HepG2 (cell line): ENCODE data around the gene MTR. TPM values are rescaled to one million over a fixed set of nuclear protein-coding genes. Genes with fewer than 3 reads are reported as not detected.
A peak's percentile ranks its signal among the peaks of the same experiment; 100 is the strongest.

Experiments
- ATAC-seq: fragments of 200-7000 bp; cut with Tn5 transposase; 3 replicates; pipeline ENCODE4 v1.9.1; 2020; ENCODE audit warnings: mild to moderate bottlenecking, moderate library complexity
- BruUV-seq: library from RNA; stranded (reverse); fragments of 400-500 nt; replicated peaks from 2 replicates; lab custom pipeline; 2021; lab: Mats Ljungman, UMichigan
- CTCF ChIA-PET: fragments of 300-600 bp; formaldehyde crosslinking; extraction: SDS; loops from one replicate; lab custom pipeline; 2021; ENCODE audit warnings: low total read pairs, inconsistent platforms, low intra/inter-chr PET ratio; lab: Yijun Ruan, JAX
- POLR2A ChIA-PET: fragments of 350-600 bp; sonication (Branson Sonifier 250); formaldehyde crosslinking; loops from one replicate; lab custom pipeline; 2020; ENCODE audit warnings: antibody characterized with exemption, inconsistent platforms; lab: Yijun Ruan, JAX
- DNase-seq: peaks from one replicate; pipeline ENCODE4 v3.0.0-alpha.2; 2015; ENCODE audit warnings: low spot score
- FAIRE-seq: peaks from 3 replicates; lab custom pipeline; 2011; peaks lifted over from hg19 to GRCh38; lab: Jason Lieb, UNC
- H2AFZ ChIP-seq: one replicate; pipeline ENCODE4 v1.6.1; 2011; ENCODE audit warnings: low read length, inconsistent platforms
- H3K27ac ChIP-seq: fragments of 300-600 bp; 3 replicates; pipeline ENCODE4 v1.8.0; 2011; ENCODE audit warnings: mixed run types, mild to moderate bottlenecking, mixed read lengths, low read length, inconsistent platforms; ENCODE audit not compliant: insufficient read depth; ENCODE audit errors: extremely low read length
- H3K27me3 ChIP-seq, 2 experiments: fragments of 200-600 bp in 1 of 2; 2 replicates in 1 of 2; 3 replicates in 1 of 2; pipeline versions ENCODE4 v1.6.0 to v1.8.0; 2011; ENCODE audit warnings: low read length in 2 of 2, mild to moderate bottlenecking in 2 of 2, moderate library complexity in 2 of 2, inconsistent platforms in 1 of 2; ENCODE audit not compliant: insufficient read depth in 2 of 2, control insufficient read depth in 1 of 2
- H3K36me3 ChIP-seq, 2 experiments: fragments of 200-600 bp in 1 of 2; replicated peaks in 1 of 2; 2 replicates in 1 of 2; 3 replicates in 1 of 2; pipeline versions ENCODE4 v1.5.1 to v1.8.0; 2011; ENCODE audit warnings: low read length in 2 of 2, inconsistent platforms in 1 of 2; ENCODE audit not compliant: insufficient read depth in 2 of 2, control insufficient read depth in 1 of 2
- H3K4me1 ChIP-seq: 2 replicates; pipeline ENCODE4 v1.5.1; 2012; ENCODE audit warnings: low read length, inconsistent platforms; ENCODE audit not compliant: insufficient read depth
- H3K4me2 ChIP-seq: 2 replicates; pipeline ENCODE4 v1.6.0; 2011; ENCODE audit warnings: low read depth, low read length, inconsistent platforms
- H3K4me3 ChIP-seq, 3 experiments: fragments of 200-600 bp in 1 of 3; sonication (generic), shearing (Covaris generic) in 1 of 3; replicated peaks in 1 of 3; 2 replicates each; pipeline ENCODE4 v1.5.1; 2011 to 2016; ENCODE audit warnings: low read length in 3 of 3, inconsistent platforms in 2 of 3, low read depth in 2 of 3, mild to moderate bottlenecking in 2 of 3, control low read depth in 1 of 3, mixed read lengths in 1 of 3; ENCODE audit not compliant: insufficient read depth in 1 of 3
- H3K79me2 ChIP-seq: one replicate; pipeline ENCODE4 v1.6.1; 2011; ENCODE audit warnings: low read length, inconsistent platforms; ENCODE audit not compliant: insufficient read depth
- H3K9ac ChIP-seq: 2 replicates; pipeline ENCODE4 v1.6.0; 2011; ENCODE audit warnings: mild to moderate bottlenecking, low read depth, low read length, inconsistent platforms; ENCODE audit not compliant: insufficient read depth
- H3K9me3 ChIP-seq: 2 replicates; pipeline ENCODE4 v1.5.1; 2012; ENCODE audit warnings: mild to moderate bottlenecking, low read length
- H4K20me1 ChIP-seq: 2 replicates; pipeline ENCODE4 v1.6.0; 2011; ENCODE audit warnings: inconsistent platforms, mild to moderate bottlenecking, low read length, moderate library complexity; ENCODE audit not compliant: insufficient read depth
- BHLHE40 ChIP-seq: IDR thresholded peaks from 2 replicates; pipeline ENCODE4 v1.6.1; 2011; ENCODE audit warnings: low read length, improper control_type of control experiment
- BORCS8-MEF2B ChIP-seq: sonication (generic); formaldehyde crosslinking; IDR thresholded peaks from 2 replicates; pipeline ENCODE4 v1.8.0; 2022; ENCODE audit warnings: mild to moderate bottlenecking, missing genetic modification reagents
- EZH2 ChIP-seq: conservative IDR thresholded peaks from 2 replicates; pipeline ENCODE4 v1.6.1; 2012; ENCODE audit warnings: mild to moderate bottlenecking, low read depth, low read length, moderate library complexity
- FOXP1 ChIP-seq, 2 experiments: fragments of 450-650 bp in 1 of 2; IDR thresholded peaks; 2 replicates each; pipeline ENCODE4 v1.6.1; 2017 to 2018; ENCODE audit warnings: antibody characterized with exemption in 1 of 2
- KDM3A ChIP-seq: IDR thresholded peaks from 2 replicates; pipeline ENCODE4 v1.6.1; 2018; ENCODE audit warnings: low read depth, missing compliant biosample characterization
- PHF21A ChIP-seq: sonication (generic); formaldehyde crosslinking; IDR thresholded peaks from 2 replicates; pipeline ENCODE4 v1.5.0; 2020; ENCODE audit warnings: mild to moderate bottlenecking, missing genetic modification reagents
- RARA ChIP-seq: IDR thresholded peaks from 2 replicates; pipeline ENCODE4 v1.6.1; 2016; ENCODE audit warnings: missing genetic modification reagents, missing compliant biosample characterization
- RFX3 ChIP-seq: IDR thresholded peaks from 2 replicates; pipeline ENCODE4 v1.6.1; 2016; ENCODE audit warnings: missing biosample characterization, missing genetic modification reagents
- SOX6 ChIP-seq, 2 experiments: fragments of 450-650 bp in 1 of 2; sonication (generic) in 1 of 2; formaldehyde crosslinking in 1 of 2; IDR thresholded peaks; 2 replicates each; pipeline versions ENCODE4 v1.4.0 to v1.6.1; 2017 to 2020; ENCODE audit warnings: antibody characterized with exemption in 1 of 2, mild to moderate bottlenecking in 1 of 2, missing genetic modification reagents in 1 of 2
- TSC22D2 ChIP-seq: sonication (generic); formaldehyde crosslinking; IDR thresholded peaks from 2 replicates; pipeline ENCODE4 v1.5.1; 2020; ENCODE audit warnings: missing genetic modification reagents, mild to moderate bottlenecking, borderline replicate concordance
- XBP1 ChIP-seq: sonication (generic); formaldehyde crosslinking; IDR thresholded peaks from 2 replicates; pipeline ENCODE4 v1.5.0; 2020; ENCODE audit warnings: missing genetic modification reagents
- ZIK1 ChIP-seq: sonication (generic); formaldehyde crosslinking; IDR thresholded peaks from 2 replicates; pipeline ENCODE4 v1.5.0; 2020; ENCODE audit warnings: mild to moderate bottlenecking, low read depth, missing genetic modification reagents, borderline replicate concordance
- ZNF24 ChIP-seq: fragments of 450-650 bp; IDR thresholded peaks from 2 replicates; pipeline ENCODE4 v1.6.1; 2017; ENCODE audit warnings: antibody characterized with exemption, mild to moderate bottlenecking
- ZNF274 ChIP-seq: sonication (generic); formaldehyde crosslinking; IDR thresholded peaks from 2 replicates; pipeline ENCODE4 v1.5.1; 2020; ENCODE audit warnings: mild to moderate bottlenecking, missing genetic modification reagents
- ZNF3 ChIP-seq: IDR thresholded peaks from 2 replicates; pipeline ENCODE4 v1.7.0; 2017; ENCODE audit warnings: inconsistent platforms
- ZNF607 ChIP-seq: sonication (generic); formaldehyde crosslinking; IDR thresholded peaks from 2 replicates; pipeline ENCODE4 v1.5.1; 2020; ENCODE audit warnings: missing genetic modification reagents, mild to moderate bottlenecking, borderline replicate concordance
- WGBS: methylation state at CpG from one replicate; pipeline ENCODE4 v1.1.6; 2017; ENCODE audit warnings: low lambda C conversion rate; 5-methylcytosine and 5-hydroxymethylcytosine counted together
- in situ Hi-C: cut with HindIII; loops from 2 replicates; pipeline ENCODE4 v1.10.0; 2017; ENCODE audit warnings: low pct_unique_long_range_greater_than_20kb; ENCODE audit not compliant: extremely low pct_ligation_motif_present
- intact Hi-C: fragments of 100-400 bp; cut with micrococcal nuclease; formaldehyde crosslinking; loops from one replicate; pipeline ENCODE4 v1.10.0; 2022; ENCODE audit not compliant: unreplicated experiment
- polyA plus RNA-seq, 8 experiments: library from polyadenylated mRNA; depleted of rRNA in 3 of 8; stranded (reverse) in 7 of 8; unstranded in 1 of 8; fragments of >200 nt; fragmentation: Illumina TruSeq in 4 of 8; extraction: Trizol in 4 of 8; gene quantifications; 2 replicates each; pipeline versions ENCODE4 v1.2.1 to v1.2.3, GENCODE V29; 2011 to 2016; ENCODE audit warnings: low read depth in 4 of 8, missing spikeins in 1 of 8, mixed read lengths in 1 of 8; ENCODE audit not compliant: insufficient read depth in 1 of 8
- total RNA-seq, 5 experiments: library from RNA; depleted of rRNA; stranded (reverse); fragments of >200 nt; fragmentation: Illumina TruSeq; extraction: Trizol; gene quantifications; 2 replicates each; pipeline ENCODE4 v1.2.3, GENCODE V29; 2016; ENCODE audit warnings: low read depth in 1 of 5
- TF ChIP-seq, protein P1 (sequence below): sonication (generic); formaldehyde crosslinking; IDR thresholded peaks from 2 replicates; pipeline ENCODE4 v1.8.1; 2023; ENCODE audit warnings: missing genetic modification reagents, mild to moderate bottlenecking, borderline replicate concordance
- TF ChIP-seq, protein P2 (sequence below): sonication (generic); formaldehyde crosslinking; conservative IDR thresholded peaks from 2 replicates; pipeline ENCODE4 v1.8.0; 2022; ENCODE audit warnings: low read depth, missing genetic modification reagents

The MTR gene
- total and polyA plus RNA-seq, 2 of the 13 experiments (the other 11 are each of a cell fraction or from before 2014, with no cell fraction given) = 16.3 to 36.1 TPM

DNA sequence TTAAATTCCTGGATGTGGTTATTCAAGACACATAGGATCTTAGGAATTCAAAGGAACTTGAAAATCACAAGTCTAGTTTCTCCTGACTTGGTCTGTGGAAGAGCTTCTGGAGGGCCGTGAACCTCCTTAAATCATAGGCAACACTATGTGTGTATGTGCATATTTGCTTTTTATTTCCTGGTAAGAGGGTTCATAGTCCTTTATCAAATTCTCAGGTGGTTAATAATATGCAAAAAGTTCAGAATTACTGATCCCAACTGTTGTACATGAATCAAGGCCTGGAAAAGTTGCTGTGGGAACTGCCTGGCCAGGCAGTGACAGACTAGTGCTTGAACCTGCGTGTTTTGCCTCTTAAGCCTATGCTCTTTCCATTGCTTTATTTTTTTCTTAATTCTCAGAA, 12.9 kb downstream of the MTR start:
- H3K4me2 ChIP-seq = no peak overlapping the region
- peaks cover 19% of the 10 kb centered on the region for H3K79me2 ChIP-seq
- H3K4me1 ChIP-seq = peaks cover 29% of the 10 kb centered on the region
- intact Hi-C loops = no loop called here
- no peaks in the 10 kb centered on the region for H3K9me3 ChIP-seq
- in situ Hi-C loops = no loop called here
- FAIRE-seq (no peak), ATAC-seq (no peak), DNase-seq (no peak)
- H4K20me1 ChIP-seq = no peaks in the 10 kb centered on the region
- H3K36me3 ChIP-seq = peaks cover 9 to 84% of the 10 kb centered on the region in 2 experiments
- POLR2A ChIA-PET = interaction anchor here (2.7 kb wide), 1 partner anchor 12 kb away, joined by 15 read pairs; the partner anchor contains the start of gene MTR
- no peak for TF ChIP-seq BHLHE40
- no peak for TF ChIP-seq ZNF24
- TF ChIP-seq ZIK1 (CRISPR knock-in tag) = no peak
- no peak for TF ChIP-seq TSC22D2 (CRISPR knock-in tag)
- TF ChIP-seq ZNF274 (CRISPR knock-in tag) = no peak
- TF ChIP-seq XBP1 = no peak
- TF ChIP-seq FOXP1 (IDR thresholded peaks at IDR 0.05) = no peak
- no peak for TF ChIP-seq FOXP1 (CRISPR knock-in tag; IDR thresholded peaks at IDR 0.05)
- TF ChIP-seq SOX6 (IDR thresholded peaks at IDR 0.05) = no peak
- TF ChIP-seq SOX6 (CRISPR knock-in tag; IDR thresholded peaks at IDR 0.05) = no peak
- H3K27me3 ChIP-seq = no peaks in the 10 kb centered on the region
- H3K9ac ChIP-seq = no peak overlapping the region
- 97% methylated on average over 2 of the region's 2 CpGs for WGBS
- BruUV-seq = no TSS peak
- CTCF ChIA-PET = no interaction called here
- H2AFZ ChIP-seq = no peak overlapping the region
- peak overlapping the region; percentile 13 for H3K27ac ChIP-seq
- H3K4me3 ChIP-seq = no peak overlapping the region

DNA sequence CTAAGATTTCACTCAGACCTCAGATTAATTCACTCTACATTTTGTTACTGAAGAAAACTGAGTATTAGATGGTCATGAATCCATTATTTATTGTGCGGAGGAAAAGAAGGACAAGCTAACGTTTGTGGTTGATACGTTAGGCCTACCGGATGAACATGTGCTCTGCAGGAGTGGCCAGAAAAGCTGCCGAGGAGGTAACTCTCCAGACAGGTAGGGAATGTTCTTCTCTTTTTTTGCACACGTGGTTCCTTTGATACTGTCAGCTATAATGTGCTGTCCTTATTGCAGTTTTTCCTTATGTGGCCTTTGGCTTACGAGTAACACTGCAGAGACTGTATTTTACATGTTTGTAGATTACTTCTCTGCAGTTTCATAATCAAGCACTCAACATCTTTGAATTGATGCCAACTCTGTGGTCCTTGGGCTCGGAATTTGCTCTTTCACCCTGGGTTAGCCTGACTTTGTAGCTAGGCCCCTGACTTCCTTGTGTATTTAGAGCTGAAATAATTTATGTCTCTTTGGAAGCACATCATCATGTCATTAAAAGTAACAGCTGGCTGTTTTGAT, 13.6 kb downstream of the MTR start:
- WGBS = 89% methylated on average over 8 of the region's 8 CpGs
- FAIRE-seq (no peak), ATAC-seq (no peak), DNase-seq (peak; percentile 17)
- H2AFZ ChIP-seq = no peak overlapping the region
- no peak overlapping the region for H3K9ac ChIP-seq
- H3K27ac ChIP-seq = no peak overlapping the region
- H3K9me3 ChIP-seq = no peaks in the 10 kb centered on the region
- H4K20me1 ChIP-seq = no peaks in the 10 kb centered on the region
- CTCF ChIA-PET = no interaction called here
- peaks cover 29% of the 10 kb centered on the region for H3K4me1 ChIP-seq
- BruUV-seq = no TSS peak
- H3K4me2 ChIP-seq = no peak overlapping the region
- in situ Hi-C loops (no loop called here), intact Hi-C loops (no loop called here)
- H3K79me2 ChIP-seq = peaks cover 19% of the 10 kb centered on the region
- H3K36me3 ChIP-seq = peaks cover 8 to 84% of the 10 kb centered on the region in 2 experiments
- H3K27me3 ChIP-seq = no peaks in the 10 kb centered on the region
- no peak overlapping the region for H3K4me3 ChIP-seq
- POLR2A ChIA-PET = interaction anchor here (2.7 kb wide), 1 partner anchor 13 kb away, joined by 15 read pairs; the partner anchor contains the start of gene MTR
- TF ChIP-seq KDM3A (CRISPR knock-in tag) (no peak), ZNF3 (no peak), RARA (CRISPR knock-in tag) (no peak), EZH2 (no peak), SOX6 (IDR thresholded peaks at IDR 0.05) (no peak), SOX6 (CRISPR knock-in tag; IDR thresholded peaks at IDR 0.05) (no peak), BORCS8-MEF2B (CRISPR knock-in tag) (no peak), ZNF607 (CRISPR knock-in tag) (no peak), RFX3 (no peak), PHF21A (CRISPR knock-in tag) (no peak)
- TF ChIP-seq, protein P1, sequence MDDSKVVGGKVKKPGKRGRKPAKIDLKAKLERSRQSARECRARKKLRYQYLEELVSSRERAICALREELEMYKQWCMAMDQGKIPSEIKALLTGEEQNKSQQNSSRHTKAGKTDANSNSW (CRISPR knock-in tag) = no peak
- TF ChIP-seq, protein P2, sequence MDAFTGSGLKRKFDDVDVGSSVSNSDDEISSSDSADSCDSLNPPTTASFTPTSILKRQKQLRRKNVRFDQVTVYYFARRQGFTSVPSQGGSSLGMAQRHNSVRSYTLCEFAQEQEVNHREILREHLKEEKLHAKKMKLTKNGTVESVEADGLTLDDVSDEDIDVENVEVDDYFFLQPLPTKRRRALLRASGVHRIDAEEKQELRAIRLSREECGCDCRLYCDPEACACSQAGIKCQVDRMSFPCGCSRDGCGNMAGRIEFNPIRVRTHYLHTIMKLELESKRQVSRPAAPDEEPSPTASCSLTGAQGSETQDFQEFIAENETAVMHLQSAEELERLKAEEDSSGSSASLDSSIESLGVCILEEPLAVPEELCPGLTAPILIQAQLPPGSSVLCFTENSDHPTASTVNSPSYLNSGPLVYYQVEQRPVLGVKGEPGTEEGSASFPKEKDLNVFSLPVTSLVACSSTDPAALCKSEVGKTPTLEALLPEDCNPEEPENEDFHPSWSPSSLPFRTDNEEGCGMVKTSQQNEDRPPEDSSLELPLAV = no peak
